AG04449 (cell line): ENCODE measurements around the gene CD300A.

Source experiments
- CTCF ChIA-PET: fragments of 350-600 bp; formaldehyde crosslinking; extraction: SDS; loops from one replicate; lab custom pipeline; 2021; ENCODE audit warnings: antibody characterized with exemption; lab: Yijun Ruan, JAX
- POLR2A ChIA-PET: fragments of 400-600, 350-600 bp; formaldehyde crosslinking; extraction: SDS; loops from one replicate; lab custom pipeline; 2020; ENCODE audit warnings: antibody characterized with exemption, inconsistent platforms; lab: Yijun Ruan, JAX
- DNase-seq: peaks from one replicate; pipeline ENCODE4 v3.0.0-alpha.2; 2010; ENCODE audit warnings: low read depth, low spot score
- H3K4me3 ChIP-seq: 2 replicates; pipeline ENCODE4 v1.5.1; 2011; ENCODE audit warnings: low read depth, mild to moderate bottlenecking, control low read depth, low read length
- CTCF ChIP-seq: IDR thresholded peaks from one replicate; pipeline ENCODE4 v1.5.1; 2011; ENCODE audit warnings: mild to moderate bottlenecking, moderate library complexity, low read length, control low read depth, inconsistent platforms; ENCODE audit not compliant: insufficient read depth; ENCODE audit errors: missing control alignments

Gene CD300A

GRCh38 chr17:74460996-74461395, 5.4 kb upstream of the CD300A start:
- ChIA-PET POLR2A (no interaction called here), CTCF (interaction anchor here (1.2 kb wide), 1 partner anchor 85 kb away, joined by 3 read pairs; no protein-coding TSS in a partner anchor)
- DNase-seq, result no peak
- no peak for TF ChIP-seq CTCF
- no peak overlapping the region for H3K4me3 ChIP-seq

GRCh38 chr17:74461611-74462010, 4.8 kb upstream of the CD300A start:
- CTCF ChIA-PET, result interaction anchor here (1.2 kb wide), 1 partner anchor 86 kb away, joined by 3 read pairs; no protein-coding TSS in a partner anchor

GRCh38 chr17:74464730-74465377, 1.6 kb upstream of the CD300A start:
- CTCF ChIA-PET, result no interaction called here
- H3K4me3 ChIP-seq, result no peak overlapping the region
- no peak for TF ChIP-seq CTCF
- DNase-seq, result no peak
- POLR2A ChIA-PET, result no interaction called here

More at GRCh38 chr17:74461611-74462010, 4.8 kb upstream of the CD300A start:
- POLR2A ChIA-PET, result no interaction called here
- no peak overlapping the region for H3K4me3 ChIP-seq
- no peak for TF ChIP-seq CTCF
- no peak for DNase-seq

GRCh38 chr17:74465378-74466110, 890 bp upstream of the CD300A start:
- no peak for DNase-seq
- ChIA-PET POLR2A (no interaction called here), CTCF (interaction anchor here (1.4 kb wide), 1 partner anchor 9 kb away, joined by 6 read pairs; no protein-coding TSS in a partner anchor)
- no peak overlapping the region for H3K4me3 ChIP-seq
- TF ChIP-seq CTCF, result no peak

GRCh38 chr17:74466828-74467184, 372 bp downstream of the CD300A start:
- H3K4me3 ChIP-seq, result no peak overlapping the region
- DNase-seq, result no peak
- ChIA-PET POLR2A (no interaction called here), CTCF (interaction anchor here (1.4 kb wide), 1 partner anchor 10 kb away, joined by 6 read pairs; no protein-coding TSS in a partner anchor)
- no peak for TF ChIP-seq CTCF

GRCh38 chr17:74467221-74467951, 952 bp downstream of the CD300A start:
- TF ChIP-seq CTCF, result no peak
- ChIA-PET CTCF (interaction anchor here (1.5 kb wide), 1 partner anchor 100 kb away, joined by 4 read pairs; the partner anchor contains the start of gene GPR142), POLR2A (no interaction called here)
- DNase-seq, result no peak
- no peak overlapping the region for H3K4me3 ChIP-seq
